SK-N-SH (cell line): Measurements from ENCODE around the gene BPIFA2. TPM values are rescaled to one million over a fixed set of nuclear protein-coding genes. Genes with fewer than 3 reads are reported as not detected.

Source experiments
- CTCF ChIA-PET: fragments of 300-600, 350-600 bp; formaldehyde crosslinking; extraction: SDS; loops from one replicate; lab custom pipeline; 2021; lab: Yijun Ruan, JAX
- POLR2A ChIA-PET: fragments of 350-600 bp; sonication (Branson Sonifier 250); formaldehyde crosslinking; extraction: SDS; loops from one replicate; lab custom pipeline; 2020; ENCODE audit warnings: antibody characterized with exemption, inconsistent platforms; lab: Yijun Ruan, JAX
- DNase-seq: peaks from one replicate; pipeline ENCODE4 v3.0.0; 2012
- H2AFZ ChIP-seq: fragments of 200-600 bp; sonication (generic); 2 replicates; pipeline ENCODE4 v1.8.1; 2016; ENCODE audit warnings: antibody characterized with exemption, mild to moderate bottlenecking, low read depth
- H3F3A ChIP-seq: fragments of 200-600 bp; sonication (generic); replicated peaks from 2 replicates; pipeline ENCODE3; 2016; ENCODE audit warnings: antibody characterized with exemption, mild to moderate bottlenecking; ENCODE audit not compliant: insufficient read depth
- H3K27ac ChIP-seq, 2 experiments: fragments of 200-500 bp in 1 of 2; fragments of 200-600 bp in 1 of 2; sonication (Bioruptor generic) in 1 of 2; sonication (generic), shearing (Covaris generic) in 1 of 2; 2 replicates each; pipeline versions ENCODE4 v1.5.1 to v1.6.1; 2014 to 2016; ENCODE audit warnings: low read depth in 2 of 2, inconsistent platforms in 1 of 2, low read length in 1 of 2, mild to moderate bottlenecking in 1 of 2, mixed read lengths in 1 of 2
- H3K27me3 ChIP-seq: fragments of 200-600 bp; sonication (generic), shearing (Covaris generic); 2 replicates; pipeline ENCODE4 v1.6.1; 2016; ENCODE audit warnings: mixed run types; ENCODE audit not compliant: insufficient read depth
- H3K36me3 ChIP-seq, 2 experiments: fragments of 200-500 bp in 1 of 2; fragments of 200-600 bp in 1 of 2; sonication (Bioruptor generic) in 1 of 2; sonication (generic) in 1 of 2; replicated peaks in 1 of 2; 2 replicates each; pipeline versions ENCODE3 to v1.5.1; 2014 to 2016; ENCODE audit warnings: low read length in 1 of 2, mild to moderate bottlenecking in 1 of 2; ENCODE audit not compliant: insufficient read depth in 2 of 2, control insufficient read depth in 1 of 2
- H3K4me1 ChIP-seq, 2 experiments: fragments of 200-500 bp in 1 of 2; fragments of 200-600 bp in 1 of 2; sonication (Bioruptor generic) in 1 of 2; sonication (generic), shearing (Covaris generic) in 1 of 2; 2 replicates each; pipeline versions ENCODE4 v1.5.1 to v1.6.1; 2014 to 2016; ENCODE audit warnings: low read depth in 1 of 2, low read length in 1 of 2, mixed run types in 1 of 2; ENCODE audit not compliant: insufficient read depth in 2 of 2, control insufficient read depth in 1 of 2
- H3K4me2 ChIP-seq: fragments of 200-600 bp; sonication (generic), shearing (Covaris generic); 2 replicates; pipeline ENCODE4 v1.6.1; 2017; ENCODE audit warnings: mixed run types
- H3K4me3 ChIP-seq, 2 experiments: fragments of 200-500 bp in 1 of 2; fragments of 200-600 bp in 1 of 2; sonication (Bioruptor generic) in 1 of 2; sonication (generic), shearing (Covaris generic) in 1 of 2; 2 replicates each; pipeline versions ENCODE4 v1.5.1 to v1.8.1; 2014 to 2016; ENCODE audit warnings: low read depth in 2 of 2, inconsistent platforms in 1 of 2, low read length in 1 of 2, mild to moderate bottlenecking in 1 of 2, mixed read lengths in 1 of 2, moderate library complexity in 1 of 2
- H3K79me2 ChIP-seq: fragments of 200-600 bp; sonication (generic); 2 replicates; pipeline ENCODE4 v1.8.1; 2017; ENCODE audit warnings: mild to moderate bottlenecking; ENCODE audit not compliant: insufficient read depth
- H3K9ac ChIP-seq: fragments of 200-600 bp; sonication (generic); 2 replicates; pipeline ENCODE4 v1.6.1; 2017; ENCODE audit warnings: mixed run types
- H3K9me2 ChIP-seq: fragments of 200-600 bp; sonication (generic); 2 replicates; pipeline ENCODE4 v1.6.1; 2017; ENCODE audit warnings: mixed run types
- H3K9me3 ChIP-seq: fragments of 200-600 bp; sonication (generic); 2 replicates; pipeline ENCODE4 v1.6.1; 2017; ENCODE audit warnings: mixed run types, mild to moderate bottlenecking, moderate library complexity
- H4K20me1 ChIP-seq: fragments of 200-600 bp; sonication (generic); 2 replicates; pipeline ENCODE4 v1.6.1; 2017; ENCODE audit warnings: mild to moderate bottlenecking, mixed run types; ENCODE audit not compliant: insufficient read depth
- ELF1 ChIP-seq: IDR thresholded peaks from 2 replicates; pipeline ENCODE4 v1.4.0; 2012
- EZH2phosphoT487 ChIP-seq: fragments of 200-600 bp; sonication (generic); IDR thresholded peaks from 2 replicates; pipeline ENCODE4 v1.6.1; 2017; ENCODE audit warnings: low read depth, mixed run types, mild to moderate bottlenecking, antibody characterized with exemption, moderate library complexity, borderline replicate concordance
- FOSL2 ChIP-seq: IDR thresholded peaks from 2 replicates; pipeline ENCODE4 v1.4.0; 2012; ENCODE audit warnings: low read depth, mild to moderate bottlenecking, moderate library complexity, borderline replicate concordance
- FOXJ3 ChIP-seq: sonication (generic); formaldehyde crosslinking; IDR thresholded peaks from 2 replicates; pipeline ENCODE4 v1.5.1; 2020; ENCODE audit warnings: mild to moderate bottlenecking, missing genetic modification reagents
- FOXM1 ChIP-seq: IDR thresholded peaks from 2 replicates; pipeline ENCODE4 v1.4.0; 2012; ENCODE audit warnings: low read depth, mild to moderate bottlenecking
- GATA2 ChIP-seq: sonication (generic); formaldehyde crosslinking; IDR thresholded peaks from 2 replicates; pipeline ENCODE4 v1.5.0; 2020; ENCODE audit warnings: mild to moderate bottlenecking, missing genetic modification reagents
- MEF2A ChIP-seq: IDR thresholded peaks from 2 replicates; pipeline ENCODE4 v1.4.0; 2012; ENCODE audit warnings: low read depth, borderline replicate concordance
- NFIC ChIP-seq: IDR thresholded peaks from 2 replicates; pipeline ENCODE4 v1.4.0; 2012; ENCODE audit warnings: borderline replicate concordance
- NRF1 ChIP-seq: IDR thresholded peaks from 2 replicates; pipeline ENCODE4 v1.6.1; 2012; ENCODE audit warnings: low read depth, mild to moderate bottlenecking, low read length
- POLR2AphosphoS5 ChIP-seq: IDR thresholded peaks from 2 replicates; pipeline ENCODE4 v1.6.1; 2012; ENCODE audit warnings: low read depth, low read length
- RCOR1 ChIP-seq: fragments of 150-350 bp; IDR thresholded peaks from 2 replicates; pipeline ENCODE4 v1.6.1; 2017; ENCODE audit warnings: antibody characterized with exemption, low read length
- SIN3A ChIP-seq: IDR thresholded peaks from 2 replicates; pipeline ENCODE4 v1.6.1; 2012; ENCODE audit warnings: low read depth, mild to moderate bottlenecking, low read length, moderate library complexity, borderline replicate concordance
- SMC3 ChIP-seq: IDR thresholded peaks from 2 replicates; pipeline ENCODE4 v1.6.1; 2012; ENCODE audit warnings: low read depth, low read length, improper control_type of control experiment
- TCF12 ChIP-seq: IDR thresholded peaks from 2 replicates; pipeline ENCODE4 v1.4.0; 2012
- WGBS: methylation state at CpG from one replicate; pipeline ENCODE4 v1.1.6; 2017; ENCODE audit warnings: low lambda C conversion rate; 5-methylcytosine and 5-hydroxymethylcytosine counted together
- polyA plus RNA-seq, 3 experiments: library from polyadenylated mRNA; depleted of rRNA; stranded (reverse); fragments of >200 nt; gene quantifications; 2 replicates each; pipeline ENCODE4 v1.2.3, GENCODE V29; 2012
- TF ChIP-seq, protein P1 (sequence below): IDR thresholded peaks from 2 replicates; pipeline ENCODE4; 2012
- TF ChIP-seq, protein P2 (sequence below): fragments of 150-350 bp; IDR thresholded peaks from 2 replicates; pipeline ENCODE4 v1.6.1; 2016; ENCODE audit warnings: mild to moderate bottlenecking, low read depth, low read length
- TF ChIP-seq, protein P3 (sequence below): IDR thresholded peaks from 2 replicates; pipeline ENCODE4 v1.4.0; 2012; ENCODE audit warnings: low read depth

BPIFA2 gene
- polyA plus RNA-seq, 1 of the 3 experiments (the other 2 are of a cell fraction) = not detected

DNA sequence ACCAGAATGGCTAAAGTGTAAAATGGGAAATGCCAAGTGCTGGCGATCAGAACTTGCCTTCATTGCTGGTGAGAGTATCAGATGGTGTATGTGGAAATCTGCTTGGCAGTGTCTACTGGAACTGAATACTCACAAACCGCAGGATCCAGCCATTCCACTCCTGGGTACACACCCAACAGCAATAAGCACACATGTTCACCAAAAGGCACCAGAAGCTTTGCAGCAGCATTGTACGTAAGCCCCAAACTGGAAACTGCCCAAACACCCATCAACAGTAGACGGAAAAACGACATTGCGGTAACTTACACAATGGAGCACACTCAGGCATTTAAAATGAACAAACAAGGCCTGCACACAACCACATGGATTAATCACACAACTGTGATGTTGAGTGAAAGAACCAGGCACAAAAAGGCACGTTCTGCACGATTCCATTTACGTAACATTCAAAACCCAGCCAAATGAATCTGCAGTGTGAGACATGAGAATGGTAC is 37.3 kb upstream of the BPIFA2 start:
- POLR2A ChIA-PET = no interaction called here
- Histone ChIP-seq H3K27me3 (peaks cover 12% of the 10 kb centered on the region; the same call in 1 of the 2 replicates), H3K4me1 (no peaks in the 10 kb centered on the region), H3K9ac (no peak overlapping the region), H3K79me2 (no peaks in the 10 kb centered on the region), H4K20me1 (no peaks in the 10 kb centered on the region), H3K9me2 (no peaks in the 10 kb centered on the region), H3K4me2 (no peak overlapping the region), H3K9me3 (no peaks in the 10 kb centered on the region), H3K4me3 (no peak overlapping the region), H3K27ac (no peak overlapping the region), H3F3A (no peaks in the 10 kb centered on the region), H3K36me3 (no peaks in the 10 kb centered on the region), H2AFZ (no peak overlapping the region)
- TF ChIP-seq NFIC (no peak), NRF1 (no peak), SMC3 (no peak), TCF12 (no peak), EZH2phosphoT487 (no peak)
- 46% methylated on average over 9 of the region's 9 CpGs for WGBS
- CTCF ChIA-PET = interaction anchor here (1.4 kb wide), 1 partner anchor 29 kb away, joined by 3 read pairs; no protein-coding TSS in a partner anchor
- no peak for DNase-seq

DNA sequence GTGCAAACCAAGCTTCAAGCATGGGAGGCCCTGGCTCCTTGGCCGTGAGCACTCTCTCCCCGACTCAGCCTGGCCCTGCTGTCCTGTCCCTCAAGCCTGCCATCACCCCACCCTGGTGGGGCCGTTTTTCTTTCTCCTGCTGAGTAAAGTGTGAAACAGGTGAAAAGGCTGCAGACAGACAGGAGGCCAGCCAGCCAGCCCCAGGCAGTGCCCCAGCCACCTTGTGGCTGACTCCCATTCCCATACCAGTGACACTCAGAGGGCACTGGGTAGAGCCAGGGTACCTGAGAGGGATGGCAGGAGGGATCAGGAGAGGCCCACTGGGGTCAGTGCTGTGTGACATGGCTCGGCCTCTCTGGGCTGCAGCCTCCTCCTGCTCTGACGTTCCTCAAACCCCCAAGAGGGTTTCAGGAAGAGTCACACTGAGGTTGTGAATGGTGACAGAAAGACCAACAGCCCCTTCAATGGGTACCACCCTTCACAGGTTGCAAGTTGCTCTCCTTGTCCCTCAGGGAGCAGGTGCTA is 35.9 kb upstream of the BPIFA2 start:
- ChIA-PET CTCF (interaction anchor here (1.4 kb wide), 1 partner anchor 30 kb away, joined by 3 read pairs; no protein-coding TSS in a partner anchor), POLR2A (no interaction called here)
- Histone ChIP-seq H3K27ac (no peak overlapping the region), H3K4me1 (no peaks in the 10 kb centered on the region), H3K9ac (no peak overlapping the region), H2AFZ (no peak overlapping the region), H3K9me2 (no peaks in the 10 kb centered on the region), H3F3A (no peaks in the 10 kb centered on the region), H3K36me3 (no peaks in the 10 kb centered on the region), H4K20me1 (no peaks in the 10 kb centered on the region), H3K27me3 (peaks cover 12% of the 10 kb centered on the region; the same call in 1 of the 2 replicates), H3K79me2 (no peaks in the 10 kb centered on the region), H3K9me3 (no peaks in the 10 kb centered on the region), H3K4me2 (no peak overlapping the region), H3K4me3 (no peak overlapping the region)
- TF ChIP-seq SIN3A (no peak), FOXJ3 (no peak), FOXM1 (no peak), RCOR1 (no peak), ELF1 (no peak), POLR2AphosphoS5 (no peak), GATA2 (CRISPR knock-in tag) (no peak), MEF2A (no peak), FOSL2 (no peak)
- TF ChIP-seq, protein P1, sequence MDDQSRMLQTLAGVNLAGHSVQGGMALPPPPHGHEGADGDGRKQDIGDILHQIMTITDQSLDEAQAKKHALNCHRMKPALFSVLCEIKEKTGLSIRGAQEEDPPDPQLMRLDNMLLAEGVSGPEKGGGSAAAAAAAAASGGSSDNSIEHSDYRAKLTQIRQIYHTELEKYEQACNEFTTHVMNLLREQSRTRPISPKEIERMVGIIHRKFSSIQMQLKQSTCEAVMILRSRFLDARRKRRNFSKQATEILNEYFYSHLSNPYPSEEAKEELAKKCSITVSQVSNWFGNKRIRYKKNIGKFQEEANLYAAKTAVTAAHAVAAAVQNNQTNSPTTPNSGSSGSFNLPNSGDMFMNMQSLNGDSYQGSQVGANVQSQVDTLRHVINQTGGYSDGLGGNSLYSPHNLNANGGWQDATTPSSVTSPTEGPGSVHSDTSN = no peak
- TF ChIP-seq, protein P2, sequence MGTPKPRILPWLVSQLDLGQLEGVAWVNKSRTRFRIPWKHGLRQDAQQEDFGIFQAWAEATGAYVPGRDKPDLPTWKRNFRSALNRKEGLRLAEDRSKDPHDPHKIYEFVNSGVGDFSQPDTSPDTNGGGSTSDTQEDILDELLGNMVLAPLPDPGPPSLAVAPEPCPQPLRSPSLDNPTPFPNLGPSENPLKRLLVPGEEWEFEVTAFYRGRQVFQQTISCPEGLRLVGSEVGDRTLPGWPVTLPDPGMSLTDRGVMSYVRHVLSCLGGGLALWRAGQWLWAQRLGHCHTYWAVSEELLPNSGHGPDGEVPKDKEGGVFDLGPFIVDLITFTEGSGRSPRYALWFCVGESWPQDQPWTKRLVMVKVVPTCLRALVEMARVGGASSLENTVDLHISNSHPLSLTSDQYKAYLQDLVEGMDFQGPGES = no peak
- TF ChIP-seq, protein P3, sequence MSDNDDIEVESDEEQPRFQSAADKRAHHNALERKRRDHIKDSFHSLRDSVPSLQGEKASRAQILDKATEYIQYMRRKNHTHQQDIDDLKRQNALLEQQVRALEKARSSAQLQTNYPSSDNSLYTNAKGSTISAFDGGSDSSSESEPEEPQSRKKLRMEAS = no peak
- no peak for DNase-seq
- 11% methylated on average over 3 of the region's 5 CpGs for WGBS
